HG03066 (cell line): ENCODE data around the gene GOLGA6B.
"Not testable (repeated sequence)": the region's sequence is repeated elsewhere in the genome, so short reads cannot be mapped to it uniquely, and the experiment has no call there.

Experiments used
- ATAC-seq: cut with Tn5 transposase; IDR thresholded peaks from one replicate; pipeline ENCODE4 v1.9.1; 2021; ENCODE audit warnings: low read depth; ENCODE audit not compliant: unreplicated experiment

The GOLGA6B gene

DNA sequence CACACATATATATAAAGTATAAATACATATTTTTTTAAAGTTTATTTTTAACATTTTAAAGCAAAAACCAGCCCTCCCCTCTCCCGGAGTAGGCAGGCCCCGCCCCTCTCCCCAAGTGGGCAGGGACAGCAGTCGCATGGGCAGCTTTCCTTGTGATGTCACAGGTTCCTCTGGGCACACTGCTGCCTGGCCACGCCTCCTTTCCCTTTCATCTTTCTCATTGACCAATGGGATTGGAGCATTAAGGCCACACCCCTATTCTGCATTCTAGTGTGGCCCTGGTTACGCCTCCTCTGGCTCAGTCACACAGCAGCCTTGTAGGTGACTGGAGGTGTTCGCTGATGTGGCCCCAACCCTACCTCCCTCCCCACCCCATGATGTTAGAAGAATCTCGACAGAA, at the start of gene GOLGA6B:
Gene GOLGA6B, plus strand, starts transcription at position 301 of the 400 bp plus-strand sequence. Its CDS starts 41 bp downstream, at position 342.
- ATAC-seq, result not testable (repeated sequence)

- ATAC-seq, result no peak
Measured at GRCh38 chr15:72604794-72605193, 49.7 kb upstream of the GOLGA6B start.

- not testable (repeated sequence) for ATAC-seq
Measured at GRCh38 chr15:72608084-72608483, 46.4 kb upstream of the GOLGA6B start.

GRCh38 chr15:72609862-72610261, 44.6 kb upstream of the GOLGA6B start:
- ATAC-seq, result no peak

- not testable (repeated sequence) for ATAC-seq
Measured at GRCh38 chr15:72612324-72612723, 42.2 kb upstream of the GOLGA6B start.

DNA sequence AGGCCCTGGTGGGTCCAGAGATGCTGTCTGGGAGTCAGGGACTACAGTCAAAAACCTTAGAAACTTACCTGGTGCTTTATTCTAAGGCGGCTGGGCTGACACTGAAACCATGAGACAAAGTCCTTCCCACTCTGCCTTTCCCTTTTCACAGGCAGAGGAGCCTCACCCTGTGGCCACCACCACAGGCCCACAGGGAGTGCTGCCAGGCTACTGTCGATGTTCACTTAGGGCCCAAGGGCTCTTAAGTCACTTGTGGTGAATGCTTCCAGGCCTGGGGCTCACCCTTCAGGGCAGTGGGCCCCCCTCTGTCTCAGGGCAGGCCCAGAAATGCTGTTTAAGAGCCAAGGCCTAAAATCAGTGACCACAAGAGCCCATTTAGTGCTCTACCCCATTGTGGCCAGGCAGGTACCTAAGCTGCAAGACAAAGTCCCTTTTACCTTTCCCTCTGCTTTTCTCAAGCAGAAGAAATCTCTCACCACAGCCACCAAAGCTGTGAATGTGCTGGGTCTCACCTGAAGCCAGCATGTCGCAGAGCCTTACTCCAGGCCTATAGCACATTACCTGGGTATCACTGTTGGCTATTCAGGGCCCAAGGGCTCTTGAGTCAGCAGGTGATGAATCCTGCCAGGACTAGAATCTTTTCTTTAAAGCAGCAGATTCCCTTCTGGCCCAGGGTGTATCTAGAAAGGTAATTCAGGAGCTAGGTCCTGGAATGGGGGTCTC, 39.5 kb upstream of the GOLGA6B start:
- no peak for ATAC-seq

- ATAC-seq, result not testable (repeated sequence)
Measured at GRCh38 chr15:72615533-72616233, 38.8 kb upstream of the GOLGA6B start.

- ATAC-seq, result no peak
Measured at GRCh38 chr15:72616491-72617210, 37.8 kb upstream of the GOLGA6B start.

DNA sequence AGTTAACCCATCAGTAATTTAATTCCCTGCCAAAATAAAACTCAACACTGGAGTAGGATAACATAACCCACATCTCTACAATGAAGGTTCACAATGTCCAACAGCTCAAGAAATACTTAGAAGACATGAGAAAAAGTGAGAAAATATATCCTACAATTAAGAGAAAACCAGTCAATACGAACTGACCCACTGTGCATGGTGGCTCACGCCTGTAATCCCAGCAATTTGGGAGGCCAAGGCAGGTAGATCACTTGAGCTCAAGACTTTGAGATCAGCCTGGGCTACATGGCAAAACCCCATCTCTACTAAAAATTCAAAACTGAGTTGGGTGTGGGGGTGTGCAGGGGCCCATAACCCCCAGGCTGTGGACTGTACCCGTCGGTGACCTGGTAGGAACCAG, 30.6 kb upstream of the GOLGA6B start:
- not testable (repeated sequence) for ATAC-seq

DNA sequence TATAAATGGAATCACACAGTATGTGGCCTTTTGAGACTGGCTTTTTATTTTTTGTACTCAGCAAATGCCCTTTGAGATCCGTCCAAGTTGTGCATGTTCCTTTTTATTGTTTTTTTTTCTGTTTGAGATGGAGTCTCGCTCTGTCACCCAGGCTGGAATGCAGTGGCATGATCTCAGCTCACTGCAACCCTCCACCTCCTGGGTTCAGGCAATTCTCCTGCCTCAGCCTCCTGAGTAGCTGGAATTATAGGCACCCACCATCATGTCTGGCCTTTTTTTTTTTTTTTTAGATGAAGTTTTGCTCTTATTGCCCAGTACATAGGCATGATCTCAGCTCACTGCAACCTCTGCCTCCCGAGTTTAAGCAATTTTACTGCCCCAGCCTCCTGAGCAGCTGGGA, 28.3 kb upstream of the GOLGA6B start:
- ATAC-seq, result not testable (repeated sequence)

GRCh38 chr15:72628249-72629067, 26.0 kb upstream of the GOLGA6B start:
- not testable (repeated sequence) for ATAC-seq

DNA sequence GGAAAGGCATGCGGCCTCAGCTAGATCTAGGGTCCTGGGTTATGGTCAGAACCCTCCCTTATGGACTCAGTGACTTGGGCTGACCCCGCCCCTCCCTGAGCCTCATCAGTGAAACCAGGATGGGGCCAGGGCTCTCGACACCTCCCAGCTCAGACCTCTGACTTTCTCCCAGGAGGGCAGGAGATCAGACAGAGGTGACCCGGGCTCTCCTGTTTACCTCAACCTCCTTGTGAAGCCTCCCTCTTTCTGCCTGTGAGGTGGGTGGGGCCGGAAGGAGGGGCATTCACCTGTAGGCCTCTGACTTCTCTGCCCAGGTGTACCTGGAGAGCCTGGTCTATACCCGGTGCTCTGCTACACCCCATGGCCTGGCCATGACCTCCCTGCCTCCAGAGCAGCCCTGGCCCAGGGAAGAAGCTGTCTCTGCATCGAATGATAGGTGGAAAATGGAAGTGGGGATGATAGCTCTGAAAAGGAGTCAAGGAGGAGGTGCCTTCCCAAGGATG, 25.4 kb upstream of the GOLGA6B start:
- ATAC-seq, result not testable (repeated sequence)

DNA sequence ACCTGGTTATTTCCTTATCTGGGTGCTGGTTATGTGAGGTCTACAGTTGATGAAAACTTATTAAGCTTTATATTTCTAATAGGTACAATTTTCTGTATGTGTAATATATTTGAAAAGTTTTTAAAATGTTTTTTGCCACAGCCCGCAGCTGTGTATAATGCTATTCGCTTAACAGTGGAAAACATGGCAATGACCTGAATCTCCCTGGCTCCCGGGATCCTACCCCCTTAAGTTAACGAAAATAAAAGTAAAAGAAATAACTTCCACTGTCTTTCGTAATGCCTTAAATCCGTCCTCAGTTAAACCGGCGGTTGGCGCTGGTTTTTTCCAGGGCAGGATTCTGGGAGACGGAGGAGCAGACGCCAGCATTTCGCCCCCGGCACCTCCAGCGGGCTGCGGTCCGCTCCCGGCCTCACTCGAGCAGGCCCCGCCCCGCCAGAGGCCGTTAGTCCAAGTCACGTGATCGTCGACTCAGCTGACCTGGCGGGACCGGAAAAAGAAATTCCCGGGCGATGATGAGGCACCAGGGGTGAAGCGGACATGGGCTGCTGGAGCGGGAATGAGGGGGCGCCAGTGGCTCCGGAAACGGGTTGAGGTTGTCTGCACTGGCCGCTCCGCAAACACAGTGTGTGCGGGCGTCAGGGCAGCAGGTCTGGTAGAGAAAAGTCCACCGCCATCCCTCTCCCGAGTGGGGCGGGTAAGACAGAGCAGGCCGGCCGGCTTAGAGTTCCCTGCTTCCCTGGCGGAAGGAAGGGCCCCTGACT, 17.8 kb upstream of the GOLGA6B start:
- peak; percentile 78 for ATAC-seq

DNA sequence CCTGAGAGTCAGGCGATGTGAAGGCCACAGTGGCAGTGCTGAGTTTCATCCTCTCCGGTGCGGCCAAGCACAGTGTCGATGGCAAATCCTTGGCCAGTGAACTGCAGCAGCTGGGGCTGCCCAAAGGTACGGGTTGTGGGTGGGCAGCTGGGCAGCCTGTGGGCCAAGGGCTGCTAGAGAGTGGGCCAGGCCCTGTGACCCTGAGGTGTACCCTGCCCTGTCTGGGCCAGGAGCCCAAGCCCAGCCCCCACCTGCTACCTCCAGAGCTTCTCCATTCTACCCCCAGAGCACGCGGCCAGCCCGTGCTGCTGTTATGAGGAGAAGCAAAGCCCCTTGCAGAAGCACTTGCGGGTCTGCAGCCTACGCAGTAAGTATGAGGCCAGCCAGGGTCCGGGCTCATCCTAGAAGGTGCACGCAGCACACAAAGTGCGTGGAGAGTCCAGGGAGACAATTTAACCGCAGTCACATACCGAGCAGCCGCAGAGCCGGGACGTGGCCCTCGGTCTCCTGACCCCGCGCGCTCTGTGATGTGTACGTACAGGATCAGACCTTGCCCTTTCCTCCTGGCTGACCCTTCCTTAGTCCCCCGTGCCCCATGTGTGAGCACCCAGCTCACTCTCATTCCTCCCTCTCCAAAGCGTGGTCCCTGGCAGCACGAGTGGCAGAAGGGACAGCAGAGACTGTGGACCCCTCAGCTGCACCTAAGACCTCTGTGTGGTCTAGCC, 14.6 kb upstream of the GOLGA6B start:
- not testable (repeated sequence) for ATAC-seq

DNA sequence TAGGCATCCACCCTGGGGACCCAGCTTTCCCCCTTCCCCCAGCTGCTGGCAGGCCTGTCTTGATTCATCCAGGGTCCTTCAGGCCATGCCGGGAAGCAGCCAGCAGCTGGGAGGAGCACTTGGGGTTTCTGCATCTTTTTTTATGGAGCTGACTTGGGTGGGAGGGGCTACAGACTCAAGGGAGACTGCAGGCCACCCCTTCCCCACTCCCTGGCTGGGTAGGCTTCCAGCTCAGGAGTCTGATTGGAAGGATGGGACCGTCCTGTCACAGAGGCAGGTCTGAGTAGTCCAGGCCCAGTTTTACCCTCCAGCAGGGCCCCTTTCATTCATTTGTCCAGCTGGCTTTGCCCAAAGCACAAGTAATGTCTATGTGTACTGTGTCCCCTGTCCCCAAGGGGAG, 12.2 kb upstream of the GOLGA6B start:
- not testable (repeated sequence) for ATAC-seq

GRCh38 chr15:72648631-72649253, 5.8 kb upstream of the GOLGA6B start:
- not testable (repeated sequence) for ATAC-seq

GRCh38 chr15:72656014-72656413, 1.5 kb downstream of the GOLGA6B start:
- ATAC-seq, result not testable (repeated sequence)

- ATAC-seq, result not testable (repeated sequence)
Measured at GRCh38 chr15:72661081-72661480, 6.6 kb downstream of the GOLGA6B start.
